HG03432 (cell line): Measurements from ENCODE around the gene SBF2.
"Not testable (repeated sequence)": the region's sequence is repeated elsewhere in the genome, so short reads cannot be mapped to it uniquely, and the experiment has no call there.

ENCODE experiments used
- ATAC-seq: cut with Tn5 transposase; IDR thresholded peaks from one replicate; pipeline ENCODE4 v1.9.1; 2021; ENCODE audit warnings: mild to moderate bottlenecking, moderate library complexity; ENCODE audit not compliant: unreplicated experiment

The SBF2 gene

DNA sequence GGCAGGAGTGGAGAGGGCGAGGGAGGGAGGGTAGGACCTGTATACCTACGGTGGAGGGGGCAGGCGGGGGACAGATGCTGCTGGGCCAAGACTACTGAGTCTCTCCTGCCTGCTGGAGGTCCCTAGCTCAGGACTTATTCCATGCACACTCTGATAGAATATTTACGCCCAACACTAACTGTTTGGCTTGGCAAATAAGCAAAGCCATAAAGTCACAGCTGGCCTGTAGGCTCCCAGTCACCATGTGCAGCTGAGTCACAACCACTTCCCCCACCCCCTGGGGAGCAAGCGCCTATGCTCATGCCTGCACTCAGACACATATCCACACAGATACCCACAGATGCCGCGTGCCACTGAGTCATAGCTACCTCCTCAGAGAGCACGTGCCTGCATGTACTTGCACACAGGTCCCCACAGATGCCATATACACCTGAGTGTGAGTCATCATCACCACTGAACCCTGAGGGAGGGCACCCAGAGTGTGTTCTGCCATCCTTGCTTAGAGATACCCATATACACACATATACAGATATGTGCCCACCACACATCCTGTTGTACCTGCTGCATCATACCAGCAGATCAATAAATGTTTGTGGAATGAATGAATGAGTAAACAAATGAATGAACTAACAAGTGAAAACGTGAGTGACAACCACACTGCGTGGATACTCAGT lies 534.4 kb downstream of the SBF2 start:
- ATAC-seq, result peak; percentile 60

DNA sequence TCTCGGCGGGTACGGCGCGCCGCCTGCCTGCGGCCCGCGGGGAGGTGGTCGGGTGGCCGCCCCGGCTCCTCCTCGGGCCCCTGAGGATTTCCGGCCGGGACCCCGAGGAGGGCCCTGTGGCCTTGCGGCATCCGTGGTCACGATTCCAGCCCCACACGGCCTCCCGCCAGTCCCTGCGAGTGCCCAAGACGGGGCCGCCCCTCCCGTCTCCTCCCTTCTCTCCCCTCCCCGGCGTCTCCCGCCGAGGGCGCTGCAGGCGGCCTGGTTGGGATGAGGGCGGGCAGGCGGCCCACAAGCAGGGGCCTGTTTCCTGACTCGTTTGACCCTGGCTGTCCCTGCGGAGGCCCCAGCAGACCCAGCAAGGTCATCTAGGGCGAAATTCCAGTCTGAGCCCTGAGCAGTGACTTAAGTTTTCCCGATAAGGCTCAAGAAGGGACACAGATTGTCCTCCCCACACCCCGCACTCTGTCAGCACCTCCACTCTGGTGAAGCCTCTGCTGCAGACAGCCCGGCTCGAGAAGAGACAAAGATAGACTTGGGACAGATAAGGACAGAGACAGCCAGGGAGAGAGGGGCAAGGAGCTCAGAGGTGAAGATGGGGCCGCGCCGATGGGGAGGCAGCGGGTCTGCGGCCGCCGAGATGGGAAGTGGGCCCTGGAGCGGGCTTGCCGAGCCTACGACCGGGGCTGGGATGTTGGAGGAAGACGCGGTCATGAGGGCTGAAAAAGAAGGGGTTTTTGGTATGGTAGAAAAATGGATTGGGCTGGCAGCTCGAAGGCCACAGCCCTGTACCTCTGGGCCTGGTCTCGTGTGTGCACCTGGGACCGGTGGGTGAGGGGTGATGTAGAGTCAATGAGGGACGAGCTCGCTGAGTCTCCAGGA lies 535.1 kb downstream of the SBF2 start:
- peak; percentile 41 for ATAC-seq

DNA sequence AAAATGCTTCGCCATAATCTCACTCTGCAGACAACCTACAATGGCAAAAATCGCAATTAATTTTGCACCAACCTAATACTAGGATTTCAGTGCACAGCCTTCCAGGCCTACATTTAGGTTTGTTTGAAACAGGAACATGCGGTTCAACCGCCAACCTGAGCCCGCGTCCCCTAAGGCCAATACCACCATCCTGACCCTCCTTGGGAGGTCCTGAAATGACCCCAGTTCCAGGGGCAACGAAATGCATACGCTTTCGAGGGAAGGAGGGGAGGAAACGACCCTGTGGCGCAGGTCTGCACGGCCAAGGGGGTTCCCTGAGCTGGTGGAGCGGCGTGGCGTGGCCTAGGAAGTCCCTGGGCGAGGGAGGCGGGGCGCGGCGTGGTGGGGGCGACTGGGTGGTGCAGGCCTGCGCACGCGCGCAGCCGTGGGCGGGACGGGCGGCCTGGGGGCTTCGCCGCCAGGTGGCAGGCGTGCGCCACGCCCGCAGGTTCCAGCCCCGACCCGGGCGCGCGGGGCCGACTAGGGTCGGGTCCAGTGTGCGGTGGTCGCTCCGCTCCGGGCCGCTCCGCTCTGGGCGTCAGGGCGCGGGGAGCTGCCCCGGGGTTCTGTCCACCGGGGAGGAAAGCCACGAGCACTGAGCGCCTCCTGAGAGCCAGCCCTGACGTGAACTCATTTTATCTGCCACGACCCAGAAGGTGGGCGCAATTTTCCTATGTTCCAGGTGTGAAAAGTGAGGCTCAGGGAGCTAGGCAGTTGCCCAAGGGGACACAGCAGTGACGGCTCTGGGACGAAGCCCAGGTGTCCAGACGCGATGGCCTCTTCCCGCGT lies 536.0 kb downstream of the SBF2 start:
- peak; percentile 62 for ATAC-seq

DNA sequence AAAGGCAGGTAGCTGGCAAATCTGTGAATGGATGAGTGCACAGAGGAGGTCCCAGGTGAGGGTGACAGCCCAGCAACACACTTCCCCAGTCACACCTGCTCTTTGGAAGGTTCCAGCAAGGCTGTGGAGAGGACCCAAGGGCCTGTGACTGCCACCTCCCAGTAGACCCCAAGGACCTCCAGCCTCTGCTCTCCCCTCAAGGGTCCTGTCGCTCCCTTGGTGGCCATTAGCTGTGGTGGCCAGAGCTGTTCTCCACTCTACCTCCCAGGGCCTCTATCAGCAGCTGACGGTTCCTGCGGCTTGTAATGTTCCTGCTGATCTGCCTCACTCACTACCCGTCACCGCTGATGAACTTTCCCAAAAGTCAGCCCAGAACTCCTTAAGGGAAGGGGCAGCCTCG lies 537.1 kb downstream of the SBF2 start:
- no peak for ATAC-seq

DNA sequence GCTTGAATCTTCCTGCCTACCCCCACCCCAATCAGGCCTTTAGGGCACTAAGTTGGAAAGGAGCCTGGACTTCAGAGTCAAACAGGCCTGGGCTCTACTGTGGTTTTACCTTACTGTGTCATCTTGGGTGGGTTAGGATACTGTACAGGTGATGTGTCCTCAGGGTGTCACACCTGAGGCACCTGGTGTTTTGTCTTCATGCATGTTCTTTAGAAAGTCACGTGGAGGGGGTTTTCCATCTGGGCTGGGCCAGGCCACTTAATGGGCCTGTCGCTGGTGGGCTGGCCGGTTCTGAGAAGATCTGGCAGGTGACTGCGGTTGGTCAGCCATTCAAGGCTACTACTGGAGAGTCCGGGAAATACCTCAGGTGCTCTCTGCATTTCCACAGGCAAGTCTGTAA lies 537.6 kb downstream of the SBF2 start:
- no peak for ATAC-seq

DNA sequence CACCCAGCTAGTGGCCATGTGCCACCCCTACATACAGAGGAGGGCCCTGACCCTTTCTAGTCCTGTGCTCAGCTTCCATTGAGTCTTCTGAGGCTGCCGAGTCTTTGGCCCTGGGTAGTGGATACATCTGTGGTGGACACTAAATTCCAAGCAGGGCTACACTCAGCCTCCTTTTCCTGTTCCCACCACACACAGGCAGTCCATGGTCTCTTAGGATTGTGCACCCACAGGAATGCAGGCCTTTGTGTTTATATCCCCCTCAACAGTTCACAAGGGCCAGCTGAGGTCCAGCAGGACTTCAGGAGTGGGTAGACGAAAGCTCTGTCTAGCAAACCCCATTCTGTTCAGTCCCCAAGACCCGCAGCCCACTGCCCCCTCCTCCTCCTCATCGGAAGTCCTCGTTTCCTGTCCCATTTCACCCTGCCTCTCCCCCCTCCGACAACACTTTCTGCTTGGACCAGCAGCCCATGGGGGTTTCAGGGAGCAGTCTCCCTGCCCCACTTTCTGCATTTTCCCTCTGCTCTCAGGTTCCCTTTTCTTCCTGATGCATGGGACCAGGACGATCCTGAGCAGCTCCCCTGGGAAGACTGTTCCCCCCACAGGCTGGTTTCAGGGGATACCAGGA lies 538.3 kb downstream of the SBF2 start:
- ATAC-seq, result no peak

DNA sequence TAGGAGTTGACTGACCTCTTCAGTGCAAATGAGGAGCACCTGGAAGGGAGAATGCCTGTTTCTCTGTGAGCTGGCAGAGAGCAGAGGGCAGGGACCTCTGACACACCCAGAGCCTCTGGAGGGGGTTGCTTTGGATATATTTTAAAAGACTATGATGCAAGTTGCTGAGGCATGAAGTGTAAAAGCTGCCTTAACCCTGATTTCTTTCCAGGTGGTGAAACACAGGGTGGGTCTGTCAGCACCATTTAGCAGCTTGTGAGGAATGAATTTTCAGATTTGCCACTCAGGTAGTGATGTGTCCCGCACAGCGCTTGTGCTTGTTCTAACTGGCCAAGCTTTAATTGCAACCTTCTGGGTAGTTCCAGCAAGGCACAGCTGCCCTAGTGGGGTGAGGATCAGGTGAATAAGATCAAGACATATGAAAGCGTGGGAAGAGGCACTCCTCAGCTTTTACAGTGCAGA lies 540.0 kb downstream of the SBF2 start:
- no peak for ATAC-seq

DNA sequence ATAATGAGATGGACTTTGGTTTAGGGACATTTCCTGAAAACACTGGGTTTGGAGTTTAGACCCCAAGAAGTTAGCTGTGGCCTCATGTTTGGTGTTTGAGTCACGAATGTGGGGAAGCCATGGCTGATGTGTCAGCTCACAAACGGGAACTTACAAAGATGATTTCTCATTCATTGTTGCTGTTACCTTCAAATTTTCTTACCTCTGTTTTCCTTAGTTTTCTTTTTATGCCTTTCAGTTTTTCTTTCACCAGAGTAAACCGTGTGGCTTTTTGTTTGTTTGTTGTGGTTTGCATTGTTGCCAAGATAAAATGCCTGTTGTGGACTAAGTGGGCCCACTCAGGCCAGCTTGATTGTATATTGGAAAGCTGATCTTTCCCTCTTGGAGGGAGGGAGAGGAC lies 541.0 kb downstream of the SBF2 start:
- no peak for ATAC-seq

DNA sequence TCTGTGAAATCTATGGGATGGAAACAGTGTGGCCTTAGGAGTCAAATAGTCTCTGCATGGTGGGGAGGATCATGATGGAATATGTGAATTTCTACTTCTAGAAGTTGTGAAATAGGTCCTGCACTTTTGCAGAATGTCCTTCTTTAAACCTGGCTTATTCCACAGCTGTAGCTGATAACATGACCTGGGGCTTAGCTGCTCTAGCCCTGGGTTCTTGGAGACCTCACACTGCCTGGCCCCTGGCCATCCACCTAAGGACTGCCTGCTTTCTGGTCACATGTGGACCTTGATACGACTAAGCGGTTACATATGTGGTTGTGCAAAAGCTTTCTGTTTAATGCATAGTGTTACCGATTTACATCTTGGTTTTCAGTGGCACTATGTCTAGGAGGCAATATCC lies 541.9 kb downstream of the SBF2 start:
- ATAC-seq, result no peak

DNA sequence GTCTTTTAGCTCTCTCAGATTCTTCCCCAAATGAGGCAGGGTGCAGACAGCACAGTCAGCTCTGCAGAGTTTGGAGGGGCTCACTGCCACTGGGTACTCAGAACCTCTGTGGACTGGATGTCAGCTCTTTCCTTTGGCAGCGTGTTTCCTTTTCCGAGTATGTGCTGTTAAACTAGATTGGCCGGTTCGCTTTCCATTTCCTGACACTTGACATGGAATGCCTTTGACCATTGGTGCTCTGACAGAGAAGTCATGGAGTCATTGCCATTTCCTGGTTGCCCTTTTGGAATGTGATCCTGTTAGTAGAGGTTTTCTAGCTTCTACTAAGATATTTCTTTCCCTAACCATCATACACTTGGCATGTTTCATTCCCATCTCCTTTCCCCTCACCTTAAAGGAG lies 543.5 kb downstream of the SBF2 start:
- no peak for ATAC-seq

DNA sequence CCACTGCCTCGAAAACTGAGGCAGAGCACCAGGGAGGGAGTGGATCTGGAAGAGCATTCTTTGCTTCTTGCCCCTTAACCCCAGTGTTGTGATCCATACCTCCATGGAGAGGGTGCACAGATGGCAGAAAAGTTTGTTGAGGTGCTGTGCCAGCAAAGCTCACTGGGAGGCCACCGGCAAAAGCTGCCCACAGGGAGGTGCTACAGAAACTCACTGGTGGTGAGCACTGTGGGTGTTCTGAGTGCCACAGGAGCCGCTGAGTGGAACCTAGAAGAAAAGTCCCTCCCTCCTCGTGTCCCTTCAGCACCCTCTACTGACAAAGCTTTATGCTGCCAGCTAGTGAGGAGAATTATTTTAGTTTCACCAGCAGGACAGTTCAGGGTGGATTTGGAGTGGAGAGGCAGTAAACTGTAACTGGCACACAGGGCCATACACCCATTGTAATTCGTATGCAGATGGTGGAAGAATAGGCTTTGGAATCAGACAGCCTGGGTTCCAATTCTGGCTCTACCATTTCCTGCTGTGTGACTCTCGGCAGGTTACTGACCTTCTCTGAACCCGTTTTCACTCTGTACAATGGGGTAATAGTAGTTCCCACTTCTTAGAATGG lies 545.6 kb downstream of the SBF2 start:
- ATAC-seq, result peak; percentile 76

DNA sequence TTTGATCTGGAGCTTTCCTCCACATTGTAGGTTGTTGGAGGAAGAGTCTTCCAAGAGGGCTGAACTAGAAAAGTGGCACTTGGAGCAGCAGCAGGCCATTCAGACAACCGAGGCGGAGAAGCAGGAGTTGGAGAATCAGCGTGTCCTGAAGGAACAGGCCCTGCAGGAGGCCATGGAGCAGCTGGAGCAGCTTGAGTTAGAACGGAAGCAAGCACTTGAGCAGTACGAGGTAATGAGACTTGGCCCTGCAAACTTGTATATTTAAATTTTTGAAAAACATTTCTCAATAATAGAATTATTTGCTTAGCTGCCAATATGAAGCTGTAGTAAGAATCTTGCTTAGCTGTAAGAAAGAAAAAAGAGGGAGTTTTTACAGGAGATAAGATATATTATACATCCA lies 546.2 kb downstream of the SBF2 start:
- ATAC-seq, result no peak

DNA sequence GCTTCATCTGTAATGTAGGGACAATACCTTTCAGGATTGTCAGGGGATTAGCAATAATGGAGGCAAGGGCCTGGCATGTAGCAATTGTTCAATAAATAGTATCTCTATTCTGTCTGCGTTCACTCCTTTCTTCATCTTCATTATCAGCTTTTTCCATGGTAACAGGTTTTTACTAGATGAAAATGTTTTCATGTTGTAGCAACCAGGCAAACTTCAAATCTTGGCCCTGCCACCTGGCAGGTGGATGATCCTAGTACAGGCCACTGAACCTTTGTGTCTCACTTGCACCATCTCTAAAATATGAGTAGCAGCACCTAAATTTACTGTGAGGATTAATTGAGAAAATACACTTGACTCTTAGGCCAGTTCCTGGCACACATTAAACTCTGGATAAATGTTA lies 546.8 kb downstream of the SBF2 start:
- no peak for ATAC-seq

DNA sequence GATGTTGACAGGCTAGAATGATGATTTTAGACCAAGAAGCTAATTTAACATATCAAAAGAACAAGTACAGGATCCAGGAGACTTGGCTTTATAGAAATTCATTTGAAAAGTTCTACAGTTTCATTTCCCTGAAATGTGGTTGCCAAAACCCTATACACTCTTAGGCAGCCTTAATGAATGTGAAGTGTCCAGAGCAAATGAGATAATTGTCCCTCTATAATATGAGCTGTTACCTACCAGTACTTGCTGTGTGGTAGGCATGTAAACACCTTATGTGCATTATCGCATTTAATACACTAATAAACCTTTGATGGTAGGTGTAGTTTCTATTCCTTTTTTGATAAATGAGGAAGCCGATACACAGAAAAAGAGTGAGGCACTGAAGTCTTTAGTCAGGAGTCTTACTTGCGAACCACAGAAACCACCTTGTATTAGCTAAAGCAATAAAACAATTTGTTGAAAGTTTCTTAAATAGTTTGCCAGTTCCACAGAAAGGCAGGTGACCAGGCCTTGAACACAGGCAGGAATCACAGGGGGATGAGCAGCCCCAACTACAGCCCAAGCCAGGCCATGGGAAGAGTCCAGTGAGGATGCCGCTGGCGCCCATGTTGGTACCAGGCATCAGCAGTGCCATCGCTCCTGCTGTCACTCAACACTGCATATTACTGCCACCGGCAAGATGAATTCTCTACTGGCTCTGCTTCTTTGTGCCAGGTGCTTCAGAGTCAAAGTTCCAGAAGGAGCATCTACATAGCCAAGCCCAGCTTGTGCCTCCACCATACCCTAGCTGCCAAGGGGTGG lies 548.4 kb downstream of the SBF2 start:
- ATAC-seq, result peak; percentile 56

DNA sequence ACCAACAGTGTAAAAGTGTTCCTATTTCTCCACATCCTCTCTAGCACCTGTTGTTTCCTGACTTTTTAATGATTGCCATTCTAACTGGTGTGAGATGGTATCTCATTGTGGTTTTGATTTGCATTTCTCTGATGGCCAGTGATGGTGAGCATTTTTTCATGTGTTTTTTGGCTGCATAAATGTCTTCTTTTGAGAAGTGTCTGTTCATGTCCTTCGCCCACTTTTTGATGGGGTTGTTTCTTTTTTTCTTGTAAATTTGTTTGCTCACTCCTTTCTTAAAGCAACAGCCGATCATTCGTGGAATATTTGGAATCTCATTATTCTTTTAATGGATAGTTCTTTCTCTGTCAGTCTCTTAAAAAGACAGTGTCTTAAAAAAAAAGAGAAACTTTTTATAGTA lies 550.5 kb downstream of the SBF2 start:
- not testable (repeated sequence) for ATAC-seq

DNA sequence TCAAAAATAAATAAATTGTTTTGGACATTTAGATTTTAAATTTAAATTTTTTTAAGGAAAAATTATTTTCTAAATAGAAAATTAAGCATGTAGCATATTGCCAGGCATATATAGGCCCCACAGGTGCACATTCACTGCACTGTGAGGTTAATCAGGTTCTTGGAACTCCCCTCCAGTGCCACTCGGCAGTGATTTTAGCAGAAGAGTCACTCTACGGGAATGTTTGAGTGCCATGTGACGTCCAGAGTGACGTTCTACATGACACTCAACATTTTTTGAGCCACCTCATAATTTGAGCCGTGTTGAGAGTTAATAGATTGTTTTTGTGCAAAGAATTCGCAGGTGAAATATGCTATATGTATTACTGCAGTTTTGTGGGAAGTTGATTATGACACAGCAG lies 552.8 kb downstream of the SBF2 start:
- ATAC-seq, result no peak

DNA sequence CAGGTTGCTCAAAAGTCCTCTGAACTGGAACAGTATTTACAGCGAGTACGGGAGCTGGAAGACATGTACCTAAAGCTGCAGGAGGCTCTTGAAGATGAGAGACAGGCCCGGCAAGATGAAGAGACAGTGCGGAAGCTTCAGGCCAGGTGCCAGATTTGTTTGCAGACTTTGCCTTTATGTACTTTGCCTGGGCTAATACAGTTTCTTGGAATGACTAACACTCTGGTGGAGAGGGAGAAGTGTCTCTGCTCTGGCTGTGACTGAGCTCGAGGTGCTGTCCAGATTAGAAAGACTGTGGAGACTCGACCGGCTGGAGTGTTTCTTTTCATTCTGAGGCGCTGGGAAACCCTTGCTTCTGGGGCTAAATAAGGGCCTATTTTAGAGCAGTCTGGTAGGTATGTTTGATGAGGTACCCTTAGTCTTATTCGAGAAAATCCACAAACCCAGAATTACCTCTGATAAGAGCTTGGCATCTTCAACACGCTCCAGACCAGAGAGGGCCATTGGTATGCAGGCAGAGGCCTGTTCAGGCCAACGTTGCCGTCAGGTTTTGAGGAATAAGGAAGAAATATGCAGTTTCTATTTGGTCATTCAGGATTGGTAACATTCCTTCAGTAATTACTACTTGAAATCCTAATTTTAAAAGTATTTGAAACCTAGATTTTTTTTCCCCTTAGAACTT lies 553.7 kb downstream of the SBF2 start:
- no peak for ATAC-seq

DNA sequence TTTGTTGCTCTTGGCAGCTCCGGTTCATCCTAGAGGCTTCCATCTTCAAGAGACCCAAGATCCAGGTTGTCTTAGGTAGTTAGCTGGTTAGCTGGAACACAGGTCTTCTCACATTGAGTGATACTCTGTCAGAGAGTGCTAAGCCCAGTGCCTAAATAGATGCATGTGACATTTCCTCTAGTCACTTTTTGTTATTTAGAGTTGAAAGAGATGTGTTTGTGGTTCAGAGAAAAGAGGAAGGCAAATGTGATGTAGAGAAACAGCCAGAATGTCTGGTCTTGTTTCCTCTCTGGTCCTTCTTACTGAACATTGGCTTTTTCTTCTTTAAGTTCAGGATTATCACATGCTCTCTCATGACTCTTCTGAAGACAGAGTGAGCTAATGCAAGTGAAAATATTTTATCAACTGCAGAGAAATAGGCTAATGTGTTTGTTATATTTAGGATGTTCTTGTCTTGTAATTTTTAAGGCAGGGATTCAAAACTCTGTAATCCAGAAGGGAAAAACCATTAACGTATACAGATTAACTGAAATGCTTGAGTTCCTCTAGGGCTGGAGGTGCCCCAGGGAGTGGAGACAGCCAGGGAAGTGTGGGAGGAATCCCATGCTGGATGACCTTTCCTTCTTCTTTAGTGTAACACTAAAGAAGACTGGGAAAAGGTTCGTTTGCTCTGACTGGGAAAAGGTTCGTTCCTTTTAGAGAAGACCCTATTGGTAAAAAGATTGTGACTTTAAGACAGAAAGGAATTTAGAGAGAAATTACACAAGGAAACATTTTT lies 554.7 kb downstream of the SBF2 start:
- peak; percentile 81 for ATAC-seq
